ENCODE results near the gene HIC1. TPM values are rescaled to one million over a fixed set of nuclear protein-coding genes. Genes with fewer than 3 reads are reported as not detected.
A peak's percentile ranks its signal among the peaks of the same experiment; 100 is the strongest.

HIC1 gene
- total RNA-seq, 1 experiment from 2014 or later, result 1.0 TPM

GRCh38 chr17:2064980-2065785 is 10.3 kb downstream of the HIC1 start:
- peak overlapping the region; percentile 61 for H3K27ac Mint-ChIP-seq (ENCODE audit: low read depth, unreplicated experiment)
- H3K9me3 Mint-ChIP-seq (ENCODE audit: unreplicated experiment), result no peaks in the 10 kb centered on the region
- H3K4me3 Mint-ChIP-seq (ENCODE audit: unreplicated experiment), result no peak overlapping the region
- CTCF ChIA-PET, result interaction anchor here (0.5 to 2.8 kb wide), 5 partner anchors 11 to 1092 kb away, joined by 3 to 13 read pairs (median 5); partner anchors contain the start of gene HIC1
- TF ChIP-seq CTCF (IDR thresholded peaks at IDR 0.05; ENCODE audit: unreplicated experiment), result peak; percentile 23
- H3K36me3 Mint-ChIP-seq (ENCODE audit: insufficient read depth, unreplicated experiment), result peaks cover 5% of the 10 kb centered on the region
- H3K4me1 Mint-ChIP-seq (ENCODE audit: insufficient read depth, unreplicated experiment), result no peaks in the 10 kb centered on the region
- peak; percentile 46 for DNase-seq (ENCODE audit: unreplicated experiment)
- no TSS peak for BruUV-seq (replicated peaks)
- POLR2A ChIA-PET, result no interaction called here
- intact Hi-C loops (cut with micrococcal nuclease), result no loop called here
- no peaks in the 10 kb centered on the region for H3K27me3 Mint-ChIP-seq (ENCODE audit: insufficient read depth, unreplicated experiment)

DNA sequence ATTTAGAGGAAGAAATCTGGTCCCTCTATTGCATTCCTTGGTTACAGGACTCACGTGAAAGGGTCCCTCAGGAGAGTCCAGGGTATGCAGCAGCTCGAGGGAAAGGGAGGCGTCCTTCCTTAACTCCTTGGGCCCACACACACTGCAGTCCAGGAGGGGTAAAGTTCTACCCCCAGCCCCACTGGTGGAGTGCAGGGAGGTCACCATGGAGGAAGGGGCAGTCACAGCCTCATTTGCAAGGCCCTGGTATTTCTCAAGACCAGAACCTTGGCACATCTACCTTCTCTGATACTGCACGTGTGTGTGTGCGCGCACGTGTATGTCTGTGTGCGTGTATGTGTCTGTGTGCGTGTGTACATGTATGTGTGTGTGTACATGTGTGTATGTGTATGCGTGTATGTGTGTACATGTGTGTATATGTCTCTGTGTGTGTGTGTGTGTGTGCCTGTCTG is 11.1 kb downstream of the HIC1 start:
- CTCF ChIA-PET, result interaction anchor here (0.5 to 2.8 kb wide), 5 partner anchors 11 to 1093 kb away, joined by 3 to 13 read pairs (median 5); partner anchors contain the start of gene HIC1
- H3K36me3 Mint-ChIP-seq (ENCODE audit: insufficient read depth, unreplicated experiment), result peaks cover 12% of the 10 kb centered on the region
- intact Hi-C loops (cut with micrococcal nuclease), result no loop called here
- POLR2A ChIA-PET, result no interaction called here
- TF ChIP-seq CTCF (IDR thresholded peaks at IDR 0.05; ENCODE audit: unreplicated experiment), result no peak
- BruUV-seq (replicated peaks), result no TSS peak
- H3K27ac Mint-ChIP-seq (ENCODE audit: low read depth, unreplicated experiment), result no peak overlapping the region
- no peak overlapping the region for H3K4me3 Mint-ChIP-seq (ENCODE audit: unreplicated experiment)
- no peaks in the 10 kb centered on the region for H3K9me3 Mint-ChIP-seq (ENCODE audit: unreplicated experiment)
- no peaks in the 10 kb centered on the region for H3K27me3 Mint-ChIP-seq (ENCODE audit: insufficient read depth, unreplicated experiment)
- no peaks in the 10 kb centered on the region for H3K4me1 Mint-ChIP-seq (ENCODE audit: insufficient read depth, unreplicated experiment)
- DNase-seq (ENCODE audit: unreplicated experiment), result no peak

- no peak overlapping the region for H3K27ac Mint-ChIP-seq (ENCODE audit: low read depth, unreplicated experiment)
- intact Hi-C loops (cut with micrococcal nuclease), result no loop called here
- H3K4me3 Mint-ChIP-seq (ENCODE audit: unreplicated experiment), result no peak overlapping the region
- no peaks in the 10 kb centered on the region for H3K27me3 Mint-ChIP-seq (ENCODE audit: insufficient read depth, unreplicated experiment)
- no peak for TF ChIP-seq CTCF (IDR thresholded peaks at IDR 0.05; ENCODE audit: unreplicated experiment)
- peaks cover 18% of the 10 kb centered on the region for H3K36me3 Mint-ChIP-seq (ENCODE audit: insufficient read depth, unreplicated experiment)
- CTCF ChIA-PET, result interaction anchor here (0.6 kb wide), 1 partner anchor 176 kb away, joined by 3 read pairs; no protein-coding TSS in a partner anchor
- no TSS peak for BruUV-seq (replicated peaks)
- no peaks in the 10 kb centered on the region for H3K9me3 Mint-ChIP-seq (ENCODE audit: unreplicated experiment)
- POLR2A ChIA-PET, result interaction anchor here (0.7 kb wide), 1 partner anchor 91 kb away, joined by 3 read pairs; no protein-coding TSS in a partner anchor
- no peaks in the 10 kb centered on the region for H3K4me1 Mint-ChIP-seq (ENCODE audit: insufficient read depth, unreplicated experiment)
- no peak for DNase-seq (ENCODE audit: unreplicated experiment)
Measured at GRCh38 chr17:2067048-2067561, 12.2 kb downstream of the HIC1 start.

DNA sequence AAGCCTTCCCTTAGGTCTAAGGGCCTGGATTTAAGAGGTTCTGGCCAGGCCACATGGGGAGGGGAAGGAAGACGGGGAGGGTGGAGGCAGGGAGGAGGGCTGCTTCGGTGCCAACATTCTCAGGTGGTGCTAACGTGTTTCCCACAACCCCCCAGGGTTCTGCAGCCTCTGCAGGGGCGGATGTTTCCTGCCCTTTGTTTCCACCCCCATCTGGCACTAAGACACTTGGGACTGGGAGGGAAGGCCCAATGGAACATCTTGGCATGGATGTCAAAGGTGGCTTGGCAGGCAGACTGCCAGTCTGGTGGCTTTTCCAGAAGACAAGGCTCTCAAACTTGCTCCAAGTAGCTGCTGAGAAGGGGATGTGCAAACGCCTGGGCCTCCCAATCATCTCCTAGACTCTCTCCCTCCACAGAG is 12.7 kb downstream of the HIC1 start:
- DNase-seq (ENCODE audit: unreplicated experiment), result no peak
- Mint-ChIP-seq H3K27ac (ENCODE audit: low read depth, unreplicated experiment) (no peak overlapping the region), H3K9me3 (ENCODE audit: unreplicated experiment) (no peaks in the 10 kb centered on the region), H3K27me3 (ENCODE audit: insufficient read depth, unreplicated experiment) (no peaks in the 10 kb centered on the region), H3K36me3 (ENCODE audit: insufficient read depth, unreplicated experiment) (peaks cover 18% of the 10 kb centered on the region), H3K4me1 (ENCODE audit: insufficient read depth, unreplicated experiment) (no peaks in the 10 kb centered on the region), H3K4me3 (ENCODE audit: unreplicated experiment) (no peak overlapping the region)
- no TSS peak for BruUV-seq (replicated peaks)
- intact Hi-C loops (cut with micrococcal nuclease), result no loop called here
- no peak for TF ChIP-seq CTCF (IDR thresholded peaks at IDR 0.05; ENCODE audit: unreplicated experiment)
- ChIA-PET POLR2A (no interaction called here), CTCF (interaction anchor here (0.6 to 1.7 kb wide), 2 partner anchors 14 to 16 kb away, joined by 3 to 6 read pairs; no protein-coding TSS in a partner anchor)

Data from MCF 10A (cell line).